ENCODE data around the gene UBE2J2. TPM values are rescaled to one million over a fixed set of nuclear protein-coding genes. Genes with fewer than 3 reads are reported as not detected.

The UBE2J2 gene
- total and polyA plus RNA-seq, 2 of the 8 experiments (the other 6 are each of a cell fraction or from before 2014, with no cell fraction given), result 33.6 to 67.9 TPM

DNA sequence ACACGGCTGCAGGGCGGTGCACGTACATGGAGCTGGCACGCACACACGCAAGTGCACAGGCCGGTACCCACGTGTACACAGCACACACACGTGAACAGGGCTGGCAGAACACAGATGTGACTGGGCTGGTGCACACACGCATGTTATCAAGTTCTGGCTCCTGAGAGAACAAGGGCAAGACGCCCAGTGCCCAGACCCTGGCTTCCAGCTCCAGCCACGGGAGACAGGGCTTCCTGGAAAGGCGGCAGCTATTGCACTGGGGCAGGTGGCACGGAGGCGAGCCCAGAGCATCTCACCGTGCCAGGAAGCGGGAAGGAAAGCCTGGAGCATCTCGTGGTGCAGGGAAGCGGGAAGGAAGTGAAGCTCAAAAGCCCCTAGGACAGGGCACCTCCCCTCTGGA lies 47.7 kb downstream of the UBE2J2 start (continued):
- TF ChIP-seq POLR2A (IDR thresholded peaks at IDR 0.05; ENCODE audit: control extremely low read depth in 1 of 2, low read depth in 2 of 2, low read length in 2 of 2) (no peak), CHD1 (IDR thresholded peaks at IDR 0.05; ENCODE audit: low read depth, low read length) (no peak), FOSL1 (IDR thresholded peaks at IDR 0.05; ENCODE audit: insufficient read depth, low read depth, low read length) (no peak)

Data from H1 (cell line).